Ovary (tissue), 9 donors: Measurements from ENCODE around the gene MROH7. TPM values are rescaled to one million over a fixed set of nuclear protein-coding genes. Genes with fewer than 3 reads are reported as not detected.
"Not testable (repeated sequence)": the region's sequence is repeated elsewhere in the genome, so short reads cannot be mapped to it uniquely, and the experiment has no call there.

Experiments
- DNase-seq, 5 donors: peaks; one replicate each; pipeline ENCODE4 v3.0.0-alpha.2; 2019 to 2020
- H3K27ac ChIP-seq, 2 donors: fragments of 200-600 bp; one replicate each; pipeline versions ENCODE4 v1.5.1 to v1.8.0; 2019 to 2022
- H3K27me3 ChIP-seq: fragments of 200-600 bp; one replicate; pipeline ENCODE4 v1.8.0; 2022
- H3K36me3 ChIP-seq: fragments of 200-600 bp; sonication (generic); one replicate; pipeline ENCODE4 v1.5.1; 2019
- H3K4me1 ChIP-seq: one replicate; pipeline ENCODE4 v1.8.1; 2013; ENCODE audit warnings: mild to moderate bottlenecking, moderate library complexity; ENCODE audit not compliant: insufficient read depth
- H3K4me3 ChIP-seq: fragments of 200-600 bp; sonication (generic); one replicate; pipeline ENCODE4 v1.5.1; 2017
- H3K9me3 ChIP-seq, 2 donors: fragments of 200-600 bp in 1 of 2; sonication (generic) in 1 of 2; one replicate each; pipeline versions ENCODE4 v1.5.1 to v1.8.1; 2013 to 2019; ENCODE audit warnings: mild to moderate bottlenecking in 1 of 2, moderate library complexity in 1 of 2
- EP300 ChIP-seq: sonication (generic); formaldehyde crosslinking; IDR thresholded peaks from one replicate; pipeline ENCODE4 v1.6.1; 2017; ENCODE audit warnings: antibody characterized with exemption
- POLR2A ChIP-seq: fragments of 450-650 bp; IDR thresholded peaks from one replicate; pipeline ENCODE4 v1.6.1; 2017; ENCODE audit warnings: antibody characterized with exemption, mild to moderate bottlenecking, moderate library complexity
- WGBS, 3 donors: extraction: QIAGEN DNeasy Blood & Tissue Kit in 1 of 3; methylation state at CpG; one replicate each; pipeline versions ENCODE4 v1.1.5 to v1.1.7; 2013 to 2017; 5-methylcytosine and 5-hydroxymethylcytosine counted together
- intact Hi-C, 4 donors: fragments of 100-400 bp; cut with DNase I; formaldehyde crosslinking; loops; one replicate each; pipeline versions ENCODE4 v1.11.0 to v1.15.1; 2022 to 2023
- polyA plus RNA-seq, 2 donors: library from polyadenylated mRNA; stranded (reverse); fragments of 200-250 nt in 1 of 2; fragments of 350-450 nt in 1 of 2; fragmentation: Illumina TruSeq in 1 of 2; extraction: RNeasy Lipid Tissue Mini Kit (QIAGEN cat#74804) in 1 of 2; gene quantifications; one replicate each; pipeline ENCODE4 v1.2.3, GENCODE V29; 2013 to 2014
- total RNA-seq, 7 donors: library from RNA; depleted of rRNA in 2 of 7; stranded (reverse); fragments of >200 nt in 2 of 7; fragmentation: NEBNext Ultra II Directional in 3 of 7; extraction: Animal tissue kit (Norgen Biotek cat#: 25700) in 3 of 7; gene quantifications; one replicate each; pipeline versions ENCODE4 v1.1.0 to v1.2.4, GENCODE V29; 2016 to 2023
- TF ChIP-seq, protein P1 (sequence below), 3 donors: fragments of 450-650 bp in 2 of 3; fragments of 200-600 bp in 1 of 3; IDR thresholded peaks; one replicate each; pipeline versions ENCODE4 v1.5.1 to v1.8.0; 2016 to 2022; ENCODE audit warnings: antibody characterized with exemption in 3 of 3, mild to moderate bottlenecking in 1 of 3
- donor health status: DM: no; HTN: no; CAD: no; lungs with moderate emphysema.
- donor health status: DM: no; HTN: no; CAD: no.
- donor health status: Bipolar disorder and iron deficiency.
- donor health status: DM: yes; HTN: yes; CAD: no.
- donor health status: DM: no; HTN: no; CAD: no.
- donor health status: DM: yes; HTN: yes; CAD: no.

The MROH7 gene
- total and polyA plus RNA-seq, 9 donors: 3.1 to 20.9 (median 9.3) TPM

DNA sequence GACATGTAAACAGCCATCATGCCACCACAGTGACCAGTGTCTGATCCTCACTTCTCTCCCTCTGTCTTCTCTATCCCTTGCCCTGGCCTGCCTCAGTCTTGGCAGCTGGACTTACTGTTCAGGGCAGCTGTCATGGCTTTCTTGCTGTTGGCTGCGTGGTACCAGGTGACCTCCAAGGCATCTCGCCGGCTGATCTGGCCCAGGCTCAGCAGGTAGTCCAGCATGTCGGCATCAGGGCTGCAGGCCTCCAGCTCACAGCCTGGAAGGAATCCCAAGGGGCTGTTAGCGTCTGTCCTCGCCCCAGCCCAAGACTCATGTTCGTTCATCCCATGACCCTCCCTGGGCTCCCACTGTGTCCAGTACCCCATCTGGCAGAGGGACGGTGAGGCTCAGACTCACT lies 21.8 kb upstream of the MROH7 start:
- Histone ChIP-seq H3K4me1 (no peaks in the 10 kb centered on the region), H3K4me3 (no peak overlapping the region), H3K27ac (no peak overlapping the region), H3K36me3 (no peaks in the 10 kb centered on the region), H3K27me3 (no peaks in the 10 kb centered on the region), H3K9me3 (no peaks in the 10 kb centered on the region)
- TF ChIP-seq, protein P1, sequence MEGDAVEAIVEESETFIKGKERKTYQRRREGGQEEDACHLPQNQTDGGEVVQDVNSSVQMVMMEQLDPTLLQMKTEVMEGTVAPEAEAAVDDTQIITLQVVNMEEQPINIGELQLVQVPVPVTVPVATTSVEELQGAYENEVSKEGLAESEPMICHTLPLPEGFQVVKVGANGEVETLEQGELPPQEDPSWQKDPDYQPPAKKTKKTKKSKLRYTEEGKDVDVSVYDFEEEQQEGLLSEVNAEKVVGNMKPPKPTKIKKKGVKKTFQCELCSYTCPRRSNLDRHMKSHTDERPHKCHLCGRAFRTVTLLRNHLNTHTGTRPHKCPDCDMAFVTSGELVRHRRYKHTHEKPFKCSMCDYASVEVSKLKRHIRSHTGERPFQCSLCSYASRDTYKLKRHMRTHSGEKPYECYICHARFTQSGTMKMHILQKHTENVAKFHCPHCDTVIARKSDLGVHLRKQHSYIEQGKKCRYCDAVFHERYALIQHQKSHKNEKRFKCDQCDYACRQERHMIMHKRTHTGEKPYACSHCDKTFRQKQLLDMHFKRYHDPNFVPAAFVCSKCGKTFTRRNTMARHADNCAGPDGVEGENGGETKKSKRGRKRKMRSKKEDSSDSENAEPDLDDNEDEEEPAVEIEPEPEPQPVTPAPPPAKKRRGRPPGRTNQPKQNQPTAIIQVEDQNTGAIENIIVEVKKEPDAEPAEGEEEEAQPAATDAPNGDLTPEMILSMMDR (IDR thresholded peaks at IDR 0.05): no peak
- TF ChIP-seq EP300 (no peak), POLR2A (no peak)
- WGBS, 3 donors: 72 to 82% (median 74%) methylated on average over 8 of the region's 8 CpGs
- intact Hi-C loops: no loop called here
- DNase-seq: peak in 1 of 5 donors; percentile 6

DNA sequence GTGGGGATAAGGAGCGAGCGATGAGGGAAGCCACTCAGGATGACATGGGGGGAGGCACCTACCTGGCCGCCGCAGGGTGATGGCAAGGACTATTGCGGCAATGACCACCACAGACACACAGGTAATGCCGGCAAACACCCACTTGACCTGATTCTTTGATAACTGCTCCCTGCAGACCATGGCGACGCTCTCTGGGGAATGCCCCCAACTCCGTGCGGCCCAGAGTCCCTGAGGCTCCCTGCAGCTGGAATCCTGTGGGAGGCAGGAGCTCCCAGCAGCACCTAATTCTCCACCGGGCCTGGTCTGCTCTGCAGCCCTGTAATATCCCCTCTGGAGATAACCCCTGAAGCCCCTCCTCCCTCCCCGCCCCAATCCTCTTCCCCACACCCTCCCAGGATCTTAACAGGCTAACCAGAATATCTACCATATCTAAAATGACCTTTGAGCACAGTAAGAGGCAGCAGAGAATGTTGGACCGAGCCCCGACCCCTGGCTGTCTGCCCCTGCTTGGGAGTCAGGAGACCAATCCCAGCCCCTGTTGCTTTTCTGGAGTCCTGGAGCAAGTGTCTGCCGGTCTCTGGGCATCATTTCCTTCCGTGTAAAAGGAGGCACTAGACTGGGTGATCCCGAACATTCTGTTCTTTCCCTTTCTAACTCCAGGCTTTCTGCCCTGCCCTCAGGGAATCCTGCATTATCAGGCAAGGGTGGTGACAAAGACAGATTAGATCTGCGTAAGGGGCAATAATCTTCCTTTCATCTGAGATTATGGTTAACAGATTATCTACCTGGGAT lies 18.2 kb upstream of the MROH7 start, which contains the start of gene FAM151A:
TSS of gene FAM151A (minus strand) at position 310 of the 792 bp plus-strand sequence. CDS start at position 180, 130 bp downstream.
- Histone ChIP-seq H3K36me3 (no peaks in the 10 kb centered on the region), H3K9me3 (no peaks in the 10 kb centered on the region), H3K27ac (no peak within 1 kb of the TSS), H3K27me3 (no peaks in the 10 kb centered on the region), H3K4me3 (no peak within 1 kb of the TSS), H3K4me1 (no peaks in the 10 kb centered on the region)
- TF ChIP-seq POLR2A: no peak
- TF ChIP-seq, protein P1 (IDR thresholded peaks at IDR 0.05): no peak
- no peak for TF ChIP-seq EP300
- 60 to 67% (median 60%) methylated on average over 18 of the region's 18 CpGs for WGBS, 3 donors
- intact Hi-C loops: no loop called here
- DNase-seq: no peak

DNA sequence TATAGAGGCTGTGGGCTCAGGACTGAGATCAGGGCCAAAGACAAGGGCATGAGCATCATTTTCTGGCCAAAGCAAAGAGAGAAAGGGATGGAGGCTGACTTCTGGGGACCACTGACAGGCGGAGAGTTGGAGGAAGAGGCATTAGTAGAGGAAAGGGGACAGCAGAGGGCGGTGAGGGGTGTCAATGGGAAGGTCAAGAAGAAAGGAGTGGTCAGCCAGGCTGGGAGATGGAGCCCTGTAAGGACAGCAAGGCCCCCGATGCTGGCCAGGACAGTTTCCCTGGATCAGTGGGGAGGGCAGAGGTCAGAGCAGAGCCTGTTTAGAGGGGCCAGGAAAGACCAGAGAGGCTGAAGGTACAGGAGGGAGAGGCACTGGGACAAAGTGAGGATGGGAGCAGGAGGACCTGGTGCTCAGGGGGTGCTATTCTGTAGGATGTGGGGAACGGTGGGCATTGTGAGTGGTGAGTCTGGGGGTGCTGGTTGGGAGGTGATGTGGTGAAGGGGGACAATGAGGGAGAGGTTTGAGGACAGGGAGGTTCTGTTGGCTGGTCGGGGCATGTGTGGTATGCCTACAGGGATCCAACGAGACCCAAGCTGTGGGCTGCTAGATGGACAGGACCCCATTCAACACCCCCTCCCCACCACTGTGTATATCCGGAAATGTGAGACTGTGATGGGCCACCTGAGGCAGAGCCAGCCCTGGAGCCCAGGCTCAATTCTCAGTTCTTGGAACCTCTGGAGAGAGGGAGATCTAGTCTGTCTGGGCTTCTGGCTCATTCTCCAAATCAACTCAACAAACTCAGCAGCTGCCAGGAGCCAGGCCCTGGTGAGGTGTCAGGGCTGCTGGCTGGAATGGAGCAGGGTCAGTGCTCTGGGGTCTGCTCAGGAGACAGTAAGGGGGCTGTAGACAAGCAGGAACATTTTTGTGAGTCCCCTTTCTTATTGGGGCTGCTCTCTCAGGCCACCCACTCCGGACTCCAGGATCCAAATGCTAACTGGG lies 16.8 kb upstream of the MROH7 start:
- TF ChIP-seq EP300 (no peak), POLR2A (no peak)
- TF ChIP-seq, protein P1 (IDR thresholded peaks at IDR 0.05): no peak
- no peaks in the 10 kb centered on the region for H3K27me3 ChIP-seq
- no peaks in the 10 kb centered on the region for H3K36me3 ChIP-seq
- DNase-seq: peak in 1 of 5 donors; percentile 1
- H3K9me3 ChIP-seq: no peaks in the 10 kb centered on the region
- 59 to 90% (median 83%) methylated on average over 8 of the region's 8 CpGs for WGBS, 3 donors
- H3K4me1 ChIP-seq: no peaks in the 10 kb centered on the region
- H3K27ac ChIP-seq: no peak overlapping the region
- intact Hi-C loops: no loop called here
- no peak overlapping the region for H3K4me3 ChIP-seq

DNA sequence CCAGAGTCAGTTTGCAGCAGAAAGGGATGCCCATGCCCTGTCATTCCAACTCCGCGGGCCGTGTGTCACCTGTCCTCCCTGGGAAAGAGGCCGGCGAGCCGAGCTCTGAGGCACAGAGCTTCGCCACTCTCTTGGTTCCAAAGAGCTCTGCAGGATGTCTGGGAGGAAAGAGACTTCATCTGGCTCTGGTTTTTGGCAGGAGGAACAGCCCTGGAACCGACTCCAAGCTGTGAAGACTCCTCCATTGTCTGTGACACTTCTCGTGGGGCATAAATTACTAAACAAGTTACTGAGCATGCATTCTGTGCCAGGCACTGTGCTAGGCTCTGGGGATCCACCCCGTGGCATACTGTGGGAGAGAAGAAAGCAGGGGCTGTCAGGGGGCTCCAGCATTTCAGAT lies 14.4 kb upstream of the MROH7 start:
- TF ChIP-seq, protein P1 (IDR thresholded peaks at IDR 0.05): no peak
- no peak for TF ChIP-seq POLR2A
- no peak for TF ChIP-seq EP300
- Histone ChIP-seq H3K4me3 (no peak overlapping the region), H3K4me1 (no peaks in the 10 kb centered on the region), H3K9me3 (no peaks in the 10 kb centered on the region), H3K36me3 (no peaks in the 10 kb centered on the region), H3K27me3 (no peaks in the 10 kb centered on the region), H3K27ac (no peak overlapping the region)
- intact Hi-C loops: no loop called here
- no peak for DNase-seq
- WGBS, 3 donors: 53 to 66% methylated on average over 10 of the region's 10 CpGs; no CpG with 5 or more reads in 1 of the 3 donors

DNA sequence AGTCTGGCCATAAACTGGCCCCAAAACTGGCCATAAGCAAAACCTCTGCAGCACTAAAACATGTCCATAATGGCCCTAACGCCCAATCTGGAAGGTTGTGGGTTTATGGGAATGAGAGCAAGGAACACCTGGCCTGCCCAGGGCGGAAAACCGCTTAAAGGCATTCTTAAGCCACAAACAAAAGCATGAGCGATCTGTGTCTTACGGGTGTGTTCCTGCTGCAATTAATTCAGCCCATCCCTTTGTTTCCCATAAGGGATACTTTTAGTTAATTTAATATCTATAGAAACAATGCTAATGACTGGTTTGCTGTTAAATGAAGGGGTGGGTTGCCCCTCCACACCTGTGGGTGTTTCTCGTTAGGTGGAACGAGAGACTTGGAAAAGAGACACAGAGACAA lies 5.8 kb upstream of the MROH7 start:
- H3K9me3 ChIP-seq, H3K27ac ChIP-seq, DNase-seq, intact Hi-C loops, H3K27me3 ChIP-seq, H3K4me3 ChIP-seq, H3K4me1 ChIP-seq, H3K36me3 ChIP-seq: not testable (repeated sequence)
- WGBS, 3 donors: 85 to 96% (median 94%) methylated on average over 7 of the region's 7 CpGs

DNA sequence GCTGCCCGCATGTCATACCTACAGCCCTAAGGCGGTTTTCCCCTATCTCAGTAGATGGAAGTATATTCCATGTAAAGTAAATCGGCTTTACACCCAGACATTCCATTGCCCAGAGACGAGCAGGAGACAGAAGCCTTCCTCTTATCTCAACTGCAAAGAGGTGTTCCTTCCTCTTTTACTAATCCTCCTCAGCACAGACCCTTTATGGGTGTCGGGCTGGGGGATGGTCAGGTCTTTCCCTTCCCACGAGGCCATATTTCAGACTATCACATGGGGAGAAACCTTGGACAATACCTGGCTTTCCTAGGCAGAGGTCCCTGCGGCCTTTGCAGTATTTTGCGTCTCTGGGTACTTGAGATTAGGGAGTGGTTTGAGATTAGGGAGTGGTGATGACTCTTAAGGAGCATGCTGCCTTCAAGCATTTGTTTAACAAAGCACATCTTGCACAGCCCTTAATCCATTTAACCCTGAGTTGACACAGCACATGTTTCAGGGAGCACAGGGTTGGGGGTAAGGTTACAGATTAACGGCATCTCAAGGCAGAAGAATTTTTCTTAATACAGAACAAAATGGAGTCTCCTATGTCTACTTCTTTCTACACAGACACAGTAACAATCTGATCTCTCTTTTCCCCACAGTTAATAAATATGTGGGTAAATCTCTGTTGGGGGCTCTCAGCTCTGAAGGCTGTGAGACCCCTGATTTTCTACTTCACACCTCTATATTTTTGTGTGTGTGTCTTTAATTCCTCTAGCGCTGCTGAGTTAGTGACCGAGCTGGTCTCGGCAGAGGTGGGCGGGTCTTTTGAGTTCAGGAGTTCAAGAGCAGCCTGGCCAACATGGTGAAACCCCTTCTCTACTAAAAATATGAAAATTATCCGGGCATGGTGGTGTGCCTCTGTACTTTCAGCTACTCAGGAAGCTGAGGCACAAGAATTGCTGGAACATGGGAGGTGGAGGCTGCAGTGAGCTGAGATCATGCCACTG lies 4.8 kb upstream of the MROH7 start:
- H3K27me3 ChIP-seq, H3K4me3 ChIP-seq, H3K9me3 ChIP-seq, H3K27ac ChIP-seq, intact Hi-C loops, H3K36me3 ChIP-seq, H3K4me1 ChIP-seq, DNase-seq: not testable (repeated sequence)
- 65 to 67% (median 65%) methylated on average over 14 of the region's 14 CpGs for WGBS, 3 donors
